HepG2 (cell line): ENCODE data around the gene GLTPD2. TPM values are rescaled to one million over a fixed set of nuclear protein-coding genes. Genes with fewer than 3 reads are reported as not detected.

Experiments used
- ARID5B ChIP-seq: IDR thresholded peaks from 2 replicates; pipeline ENCODE4 v1.4.0; 2020; ENCODE audit warnings: mild to moderate bottlenecking, missing genetic modification reagents
- ARNTL ChIP-seq: sonication (generic); formaldehyde crosslinking; IDR thresholded peaks from 2 replicates; pipeline ENCODE4 v1.4.0; 2020; ENCODE audit warnings: mild to moderate bottlenecking, missing genetic modification reagents
- CHD4 ChIP-seq: fragments of 200-600 bp; sonication (generic); IDR thresholded peaks from 2 replicates; pipeline ENCODE4 v1.7.0; 2017; ENCODE audit warnings: mild to moderate bottlenecking, low read length, borderline replicate concordance
- CREM ChIP-seq, 2 experiments: sonication (generic) in 1 of 2; formaldehyde crosslinking in 1 of 2; IDR thresholded peaks; 2 replicates each; pipeline versions ENCODE4 v1.4.0 to v1.6.1; 2016 to 2020; ENCODE audit warnings: antibody characterized with exemption in 1 of 2, mild to moderate bottlenecking in 1 of 2, missing genetic modification reagents in 1 of 2
- GABPA ChIP-seq, 2 experiments: IDR thresholded peaks; 2 replicates each; pipeline ENCODE4 v1.6.1; 2011 to 2016; ENCODE audit warnings: low read depth in 2 of 2, low read length in 1 of 2, missing biosample characterization in 1 of 2, missing genetic modification characterization in 1 of 2
- HMGXB4 ChIP-seq, 2 experiments: sonication (generic) in 1 of 2; formaldehyde crosslinking in 1 of 2; IDR thresholded peaks; 2 replicates each; pipeline versions ENCODE4 v1.4.0 to v1.6.1; 2018 to 2020; ENCODE audit warnings: missing genetic modification reagents in 2 of 2, borderline replicate concordance in 1 of 2, low read depth in 1 of 2, mild to moderate bottlenecking in 1 of 2, missing biosample characterization in 1 of 2
- HOXA7 ChIP-seq: sonication (generic); formaldehyde crosslinking; IDR thresholded peaks from 2 replicates; pipeline ENCODE4 v1.8.1; 2022; ENCODE audit warnings: mild to moderate bottlenecking, missing genetic modification reagents, moderate library complexity
- NKX3-1 ChIP-seq: sonication (generic); formaldehyde crosslinking; IDR thresholded peaks from 2 replicates; pipeline ENCODE4 v1.5.0; 2020; ENCODE audit warnings: missing genetic modification reagents
- ZFP36L1 ChIP-seq: sonication (generic); formaldehyde crosslinking; IDR thresholded peaks from 2 replicates; pipeline ENCODE4 v1.8.0; 2022; ENCODE audit warnings: mild to moderate bottlenecking, missing genetic modification reagents, moderate library complexity
- ZFP41 ChIP-seq: sonication (generic); formaldehyde crosslinking; IDR thresholded peaks from 2 replicates; pipeline ENCODE4 v1.4.0; 2020; ENCODE audit warnings: mild to moderate bottlenecking, missing genetic modification reagents, borderline replicate concordance
- ZFY ChIP-seq: sonication (generic); formaldehyde crosslinking; IDR thresholded peaks from 2 replicates; pipeline ENCODE4 v1.4.0; 2020; ENCODE audit warnings: missing genetic modification reagents
- ZMYM3 ChIP-seq: sonication (generic); formaldehyde crosslinking; IDR thresholded peaks from 2 replicates; pipeline ENCODE4 v1.5.1; 2020; ENCODE audit warnings: mild to moderate bottlenecking, missing genetic modification reagents
- ZNF264 ChIP-seq: sonication (generic); formaldehyde crosslinking; IDR thresholded peaks from 2 replicates; pipeline ENCODE4 v1.4.0; 2020; ENCODE audit warnings: missing genetic modification reagents
- ZNF276 ChIP-seq: sonication (generic); formaldehyde crosslinking; IDR thresholded peaks from 2 replicates; pipeline ENCODE4 v1.4.0; 2020; ENCODE audit warnings: mild to moderate bottlenecking, low read depth, missing genetic modification reagents
- ZNF34 ChIP-seq: sonication (generic); formaldehyde crosslinking; IDR thresholded peaks from 2 replicates; pipeline ENCODE4 v1.4.0; 2020; ENCODE audit warnings: mild to moderate bottlenecking, missing genetic modification reagents, borderline replicate concordance
- ZNF383 ChIP-seq: sonication (generic); formaldehyde crosslinking; IDR thresholded peaks from 2 replicates; pipeline ENCODE4 v1.4.0; 2020; ENCODE audit warnings: missing genetic modification reagents, mild to moderate bottlenecking, borderline replicate concordance
- ZNF616 ChIP-seq: sonication (generic); formaldehyde crosslinking; IDR thresholded peaks from 2 replicates; pipeline ENCODE4 v1.5.0; 2020; ENCODE audit warnings: low read depth, mild to moderate bottlenecking, missing genetic modification reagents
- ZNF740 ChIP-seq: sonication (generic); formaldehyde crosslinking; IDR thresholded peaks from 2 replicates; pipeline ENCODE4 v1.4.0; 2020; ENCODE audit warnings: missing genetic modification reagents
- ZNF788 ChIP-seq: sonication (generic); formaldehyde crosslinking; IDR thresholded peaks from 2 replicates; pipeline ENCODE4 v1.5.0; 2020; ENCODE audit warnings: mild to moderate bottlenecking, missing genetic modification reagents, borderline replicate concordance
- ZNF816 ChIP-seq: sonication (generic); formaldehyde crosslinking; IDR thresholded peaks from 2 replicates; pipeline ENCODE4 v1.8.0; 2022; ENCODE audit warnings: missing genetic modification reagents, mild to moderate bottlenecking, borderline replicate concordance
- ZSCAN12 ChIP-seq: sonication (generic); formaldehyde crosslinking; IDR thresholded peaks from 2 replicates; pipeline ENCODE4 v1.9.0; 2021; ENCODE audit warnings: mild to moderate bottlenecking, missing genetic modification reagents
- polyA plus RNA-seq, 8 experiments: library from polyadenylated mRNA; depleted of rRNA in 3 of 8; stranded (reverse) in 7 of 8; unstranded in 1 of 8; fragments of >200 nt; fragmentation: Illumina TruSeq in 4 of 8; extraction: Trizol in 4 of 8; gene quantifications; 2 replicates each; pipeline versions ENCODE4 v1.2.1 to v1.2.3, GENCODE V29; 2011 to 2016; ENCODE audit warnings: low read depth in 4 of 8, missing spikeins in 1 of 8, mixed read lengths in 1 of 8; ENCODE audit not compliant: insufficient read depth in 1 of 8
- total RNA-seq, 5 experiments: library from RNA; depleted of rRNA; stranded (reverse); fragments of >200 nt; fragmentation: Illumina TruSeq; extraction: Trizol; gene quantifications; 2 replicates each; pipeline ENCODE4 v1.2.3, GENCODE V29; 2016; ENCODE audit warnings: low read depth in 1 of 5

Gene GLTPD2
- total and polyA plus RNA-seq, 2 of the 13 experiments (the other 11 are each of a cell fraction or from before 2014, with no cell fraction given), result 7.5 to 12.9 TPM

DNA sequence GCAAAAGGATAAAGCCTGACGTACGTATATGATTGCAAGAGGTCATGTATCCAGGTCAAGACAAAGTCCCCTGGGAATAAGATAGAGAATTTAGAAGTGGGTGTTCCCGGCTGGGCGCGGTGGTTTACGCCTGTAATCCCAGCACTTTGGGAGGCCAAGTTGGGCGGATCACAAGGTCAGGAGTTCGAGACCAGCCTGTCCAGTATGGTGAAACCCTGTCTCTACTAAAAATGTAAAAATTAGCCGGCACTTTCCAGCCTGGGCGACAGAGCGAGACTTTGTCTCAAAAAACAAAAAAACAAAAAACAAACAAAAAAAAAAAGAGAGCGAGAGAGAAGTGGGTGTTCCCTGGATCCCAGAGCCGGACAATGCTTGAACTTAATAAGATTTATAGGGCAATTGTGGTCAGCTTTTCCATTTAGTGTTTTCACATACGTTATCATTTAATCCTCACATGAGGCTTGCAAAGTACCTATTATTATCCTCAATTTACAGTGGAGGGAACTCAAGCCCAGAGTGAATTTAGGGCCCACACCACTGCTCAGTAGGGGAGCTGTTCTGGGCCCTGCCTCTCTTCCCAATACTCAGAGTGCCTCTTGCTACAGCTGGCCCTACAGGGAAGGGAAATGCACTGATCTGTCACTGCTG is 481 bp upstream of the GLTPD2 start (continued):
- TF ChIP-seq GABPA (IDR thresholded peaks at IDR 0.05; ENCODE audit: low read depth, low read length) (no peak), GABPA (CRISPR knock-in tag; IDR thresholded peaks at IDR 0.05; ENCODE audit: low read depth) (0 out of 2 replicates have a peak, but pooled peaks have one; percentile 32), ZNF383 (CRISPR knock-in tag) (0 out of 2 replicates have a peak, but pooled peaks have one; percentile 16), ZMYM3 (CRISPR knock-in tag) (peak; percentile 54), HOXA7 (CRISPR knock-in tag) (no peak), CHD4 (peak; percentile 93), CREM (IDR thresholded peaks at IDR 0.05) (peak; percentile 58), CREM (CRISPR knock-in tag; IDR thresholded peaks at IDR 0.05) (no peak), ZNF276 (CRISPR knock-in tag) (no peak), ZNF34 (CRISPR knock-in tag) (0 out of 2 replicates have a peak, but pooled peaks have one; percentile 19), ARID5B (CRISPR knock-in tag) (no peak), ZFP36L1 (CRISPR knock-in tag) (peak; percentile 72; the same call in 1 of the 2 replicates), ZNF816 (CRISPR knock-in tag) (no peak), ZFY (CRISPR knock-in tag) (no peak), HMGXB4 (CRISPR knock-in tag; IDR thresholded peaks at IDR 0.05; ENCODE audit: borderline replicate concordance in 1 of 2, low read depth in 1 of 2) (no peak), ZNF788 (CRISPR knock-in tag) (0 out of 2 replicates have a peak, but pooled peaks have one; percentile 5), ZNF616 (CRISPR knock-in tag) (no peak), ZNF740 (CRISPR knock-in tag) (peak; percentile 11; the same call in 1 of the 2 replicates), NKX3-1 (peak; percentile 21; the same call in 1 of the 2 replicates), ZSCAN12 (CRISPR knock-in tag) (0 out of 2 replicates have a peak, but pooled peaks have one; percentile 58), ZFP41 (0 out of 2 replicates have a peak, but pooled peaks have one; percentile 3), ARNTL (CRISPR knock-in tag) (0 out of 2 replicates have a peak, but pooled peaks have one; percentile 1), ZNF264 (CRISPR knock-in tag) (no peak)
